Measurements from ENCODE around the gene GARIN5A.
A peak's percentile ranks its signal among the peaks of the same experiment; 100 is the strongest.

The GARIN5A gene

DNA sequence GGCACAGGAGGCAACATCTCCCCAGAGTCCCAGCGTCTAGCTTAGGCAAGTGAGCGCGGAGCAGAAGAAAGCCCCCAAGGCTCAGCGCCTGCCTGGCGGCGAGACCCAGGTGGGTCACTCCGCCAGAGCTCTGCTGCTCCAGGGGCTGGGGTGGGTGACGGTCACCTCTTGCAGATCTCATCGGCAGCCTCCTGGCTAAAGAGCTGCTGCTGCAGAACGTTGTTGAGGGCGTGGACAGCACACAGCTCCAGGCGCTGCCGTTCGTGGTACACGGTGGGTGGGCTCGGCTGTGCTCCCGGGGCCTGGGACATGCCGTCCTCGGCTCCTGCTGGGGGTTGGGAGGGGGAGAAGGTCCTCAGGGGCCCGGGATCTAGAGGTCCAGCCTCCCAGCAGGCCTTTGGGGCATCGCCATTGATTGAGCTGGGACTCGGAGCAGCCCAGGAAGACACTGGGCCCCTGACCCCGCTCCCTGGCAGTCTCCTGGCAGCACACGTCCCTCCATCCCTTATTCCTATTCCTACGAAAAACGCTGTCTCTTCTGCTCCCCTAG lies 33.5 kb upstream of the GARIN5A start:
- no peak for DNase-seq

DNA sequence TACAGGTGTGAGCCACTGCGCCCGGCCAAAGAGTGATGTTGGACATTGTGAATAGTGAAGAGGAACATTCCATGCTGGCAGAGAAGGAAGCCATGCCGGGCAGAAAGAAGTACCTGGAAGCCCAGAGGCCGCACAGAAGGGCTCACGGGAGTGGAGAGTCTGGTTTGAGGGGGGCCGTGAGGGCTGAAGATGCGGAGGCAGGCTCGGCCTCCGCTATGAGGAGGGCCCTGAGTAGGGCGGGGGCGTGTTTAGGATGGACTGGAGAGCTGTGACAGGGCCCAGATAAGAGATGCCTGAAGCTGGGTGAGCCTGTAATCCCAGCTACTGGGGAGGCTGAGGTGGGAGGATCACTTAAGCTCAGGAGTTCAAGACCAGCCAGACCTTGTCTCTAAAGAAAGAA lies 32.7 kb upstream of the GARIN5A start:
- no peak for DNase-seq

DNA sequence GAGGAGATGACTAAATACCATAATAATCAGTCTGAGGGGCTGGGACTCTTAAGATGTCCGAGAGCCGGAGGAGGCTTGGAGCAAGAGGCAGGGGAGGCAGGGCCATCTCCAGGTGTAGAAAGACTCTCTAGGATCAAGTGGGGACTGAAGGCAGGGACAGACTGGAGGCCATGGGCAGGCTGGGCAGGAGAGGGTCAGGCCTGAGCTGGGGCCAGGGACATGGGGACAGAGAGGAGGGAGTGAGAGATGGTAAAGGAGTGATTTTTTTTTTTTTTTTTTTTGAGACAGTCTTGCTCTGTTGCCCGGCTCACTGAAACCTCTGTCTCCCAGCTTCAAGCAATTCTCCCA lies 32.2 kb upstream of the GARIN5A start:
- DNase-seq, result no peak

DNA sequence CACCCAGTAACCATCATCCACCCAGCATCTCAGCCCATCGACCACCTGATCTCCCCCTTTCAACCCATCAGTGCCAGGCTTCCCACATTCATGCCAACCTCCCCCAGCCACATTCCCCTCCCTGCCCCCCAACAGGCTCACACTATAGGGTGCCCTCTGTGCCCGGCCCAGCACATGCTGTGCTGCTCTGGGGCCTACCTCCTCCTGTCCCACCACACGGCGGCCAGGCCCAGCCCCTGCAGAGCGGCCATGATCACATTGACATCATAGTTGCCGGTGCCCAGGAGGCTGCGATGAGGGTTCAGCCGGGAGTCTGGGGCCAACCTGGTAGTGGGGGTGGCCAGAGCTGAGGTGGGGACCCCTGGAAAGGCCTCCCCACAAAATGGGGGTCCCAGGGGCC lies 30.7 kb upstream of the GARIN5A start:
- no peak for DNase-seq

DNA sequence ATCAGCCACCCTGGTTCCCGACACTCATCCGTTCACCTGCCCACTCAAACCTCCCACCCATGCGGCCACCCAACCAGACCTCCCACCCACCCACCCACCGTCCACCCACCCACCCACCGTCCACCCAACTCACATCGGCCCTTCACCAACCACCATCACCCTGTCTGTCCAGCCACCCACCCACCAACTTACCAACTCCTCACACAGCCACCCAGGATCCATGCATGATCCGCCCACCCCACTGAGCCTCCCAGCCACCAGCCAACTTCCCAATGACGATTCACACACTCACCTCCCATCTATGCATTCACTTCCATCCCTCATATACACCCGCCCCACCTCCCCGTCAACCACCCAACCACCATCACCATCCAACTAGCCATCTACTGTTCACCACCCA lies 30.1 kb upstream of the GARIN5A start:
- DNase-seq, result no peak

DNA sequence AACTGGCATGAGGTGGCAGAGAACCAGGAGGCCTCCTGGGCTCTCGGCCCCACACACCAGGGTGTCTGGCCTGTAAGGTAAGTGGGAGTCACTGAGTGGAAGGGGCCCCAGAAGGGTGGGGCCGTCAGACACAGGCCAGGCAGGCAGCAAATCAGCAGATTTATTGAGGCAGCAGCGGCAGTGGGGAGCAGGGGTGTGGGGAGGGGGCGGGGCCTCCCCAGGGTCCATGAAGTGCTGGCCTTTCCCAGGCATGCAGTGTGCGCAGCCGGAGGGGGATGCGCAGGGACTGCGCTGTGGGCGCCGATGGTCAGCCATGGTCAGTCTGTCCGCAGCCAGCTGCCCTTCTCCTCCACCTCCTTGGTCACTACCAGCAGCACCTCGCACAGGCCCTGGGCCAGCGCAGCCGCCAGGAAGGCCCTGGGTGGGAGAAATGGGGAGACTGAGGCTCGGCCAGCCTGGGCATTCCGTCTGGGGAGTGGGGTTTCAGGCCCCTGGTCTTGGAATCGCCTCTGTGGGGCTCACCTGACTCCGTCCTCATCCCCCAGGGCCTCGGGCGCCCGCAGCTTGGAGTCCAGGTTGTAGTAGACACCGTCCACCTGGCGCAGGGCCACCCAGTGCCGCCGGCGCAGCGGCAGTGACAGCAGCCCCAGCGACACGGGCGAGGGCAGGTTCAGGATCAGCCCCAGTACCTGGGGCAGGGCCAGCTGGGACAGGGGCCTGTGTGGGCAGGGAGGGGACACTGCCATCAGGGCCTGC lies 29.4 kb upstream of the GARIN5A start:
- no peak for DNase-seq

DNA sequence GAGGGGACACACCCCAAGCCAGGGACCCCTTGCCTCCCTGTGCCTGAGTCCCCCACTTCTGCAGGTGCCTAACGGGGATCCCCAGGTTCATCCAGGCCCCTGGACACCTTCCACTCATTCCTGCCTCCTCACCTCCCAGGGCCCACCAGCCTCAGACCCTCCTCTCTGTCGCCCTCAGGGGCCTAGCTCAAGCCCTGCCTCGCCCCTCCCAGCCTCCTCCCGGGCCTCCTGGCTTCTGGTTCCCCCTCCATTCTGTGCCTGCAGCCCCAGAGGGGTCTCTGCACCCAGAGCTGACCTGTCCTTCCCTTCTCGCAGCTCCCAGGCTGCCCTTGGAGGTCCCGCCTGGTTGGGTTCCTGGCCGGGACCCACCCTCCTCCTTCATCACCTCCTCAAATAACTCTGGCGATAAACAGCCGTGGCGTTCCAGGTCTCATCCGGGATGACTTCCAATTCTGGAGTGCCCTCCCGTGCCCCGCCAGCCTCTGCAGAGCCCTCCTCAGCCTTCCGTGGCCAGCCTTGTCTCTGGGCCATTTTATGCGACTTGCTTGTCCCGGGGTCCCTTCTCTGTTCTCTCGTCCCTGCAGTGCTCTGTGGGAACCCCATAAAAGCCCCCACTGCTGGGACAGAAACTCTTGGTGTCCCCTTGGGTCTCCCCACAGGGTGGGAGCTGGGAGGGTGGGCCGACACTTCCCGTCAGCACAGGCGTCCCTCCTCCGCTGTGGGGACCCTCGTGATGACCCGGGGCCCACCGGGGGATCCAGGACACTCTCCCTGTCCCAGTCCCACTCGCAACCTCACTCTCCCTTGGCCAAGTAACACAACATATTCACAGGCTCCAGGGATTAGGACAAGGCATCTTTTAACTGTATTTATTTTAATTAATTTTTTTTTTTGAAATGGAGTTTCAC lies 25.2 kb upstream of the GARIN5A start:
- DNase-seq, result no peak

DNA sequence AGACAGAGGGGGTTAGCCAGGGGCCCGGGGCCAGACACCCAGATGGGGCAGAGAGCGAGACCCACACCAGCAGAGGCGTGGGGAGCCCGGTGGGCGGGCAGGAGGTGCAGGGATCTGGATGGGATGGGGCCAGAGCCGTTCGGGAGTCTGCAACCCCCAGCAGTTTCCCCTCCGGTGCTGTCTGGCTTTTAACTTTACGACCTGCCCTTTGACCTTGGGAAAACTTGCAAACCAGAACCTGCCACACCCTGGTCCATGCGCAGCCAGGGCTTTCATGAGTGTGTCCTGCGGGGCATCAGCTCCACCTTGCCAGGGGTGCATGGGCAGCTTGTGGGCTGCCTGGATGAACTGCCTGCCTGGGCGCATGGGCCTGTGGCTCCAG lies 24.5 kb upstream of the GARIN5A start:
- DNase-seq, result no peak

DNA sequence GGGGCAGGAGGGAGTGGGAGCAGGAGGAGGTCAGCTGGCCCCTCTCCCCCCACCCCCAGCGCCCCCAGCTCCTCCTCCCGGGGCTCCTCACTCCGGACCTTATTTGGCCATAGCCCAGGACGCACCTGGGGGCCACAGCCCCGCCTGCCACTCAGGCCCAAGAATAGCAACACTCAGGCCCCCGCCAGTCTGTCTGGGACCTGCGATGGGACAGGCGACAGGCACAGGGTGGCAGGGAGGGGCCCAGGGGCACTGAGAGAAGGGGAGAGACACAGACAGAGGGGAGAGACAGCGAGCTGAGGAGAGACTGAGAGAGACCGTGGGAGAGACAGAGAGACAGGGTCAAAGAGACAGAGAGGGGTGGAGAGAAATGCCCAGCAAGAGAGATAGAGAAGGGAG lies 24.1 kb upstream of the GARIN5A start:
- no peak for DNase-seq

DNA sequence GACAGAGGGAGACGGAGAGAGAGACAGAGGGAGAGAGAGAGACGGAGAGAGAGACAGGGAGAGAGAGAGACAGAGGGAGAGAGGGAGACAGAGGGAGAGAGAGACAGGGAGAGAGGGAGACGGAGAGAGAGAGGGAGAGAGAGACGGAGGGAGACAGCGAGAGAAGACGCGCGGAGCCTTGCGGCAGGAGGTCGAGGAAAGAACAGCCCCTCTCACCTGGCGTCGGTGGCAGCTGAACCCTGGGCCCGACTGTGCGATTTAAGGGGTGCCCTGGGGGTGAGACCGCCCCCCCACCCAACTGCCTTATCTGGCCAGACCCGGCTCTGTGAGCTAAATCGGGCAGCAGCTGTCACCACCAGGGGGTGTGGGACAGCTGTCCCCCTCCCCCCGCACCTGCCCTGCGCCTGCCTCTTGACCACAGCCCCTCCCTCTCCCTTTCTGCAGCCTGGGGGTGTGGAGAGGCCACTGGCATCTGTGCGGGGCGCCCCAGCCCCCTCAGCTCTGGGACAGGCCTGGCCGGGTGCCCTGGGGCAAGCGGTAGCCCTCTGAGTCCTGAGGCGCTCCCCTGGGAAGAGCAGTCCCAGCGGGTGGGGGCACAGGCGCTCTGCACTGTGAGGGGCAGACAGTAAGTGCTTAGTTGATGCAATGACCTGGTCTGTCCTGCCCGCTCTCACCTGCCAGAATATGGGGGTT lies 23.6 kb upstream of the GARIN5A start:
- DNase-seq, result peak; percentile 55

DNA sequence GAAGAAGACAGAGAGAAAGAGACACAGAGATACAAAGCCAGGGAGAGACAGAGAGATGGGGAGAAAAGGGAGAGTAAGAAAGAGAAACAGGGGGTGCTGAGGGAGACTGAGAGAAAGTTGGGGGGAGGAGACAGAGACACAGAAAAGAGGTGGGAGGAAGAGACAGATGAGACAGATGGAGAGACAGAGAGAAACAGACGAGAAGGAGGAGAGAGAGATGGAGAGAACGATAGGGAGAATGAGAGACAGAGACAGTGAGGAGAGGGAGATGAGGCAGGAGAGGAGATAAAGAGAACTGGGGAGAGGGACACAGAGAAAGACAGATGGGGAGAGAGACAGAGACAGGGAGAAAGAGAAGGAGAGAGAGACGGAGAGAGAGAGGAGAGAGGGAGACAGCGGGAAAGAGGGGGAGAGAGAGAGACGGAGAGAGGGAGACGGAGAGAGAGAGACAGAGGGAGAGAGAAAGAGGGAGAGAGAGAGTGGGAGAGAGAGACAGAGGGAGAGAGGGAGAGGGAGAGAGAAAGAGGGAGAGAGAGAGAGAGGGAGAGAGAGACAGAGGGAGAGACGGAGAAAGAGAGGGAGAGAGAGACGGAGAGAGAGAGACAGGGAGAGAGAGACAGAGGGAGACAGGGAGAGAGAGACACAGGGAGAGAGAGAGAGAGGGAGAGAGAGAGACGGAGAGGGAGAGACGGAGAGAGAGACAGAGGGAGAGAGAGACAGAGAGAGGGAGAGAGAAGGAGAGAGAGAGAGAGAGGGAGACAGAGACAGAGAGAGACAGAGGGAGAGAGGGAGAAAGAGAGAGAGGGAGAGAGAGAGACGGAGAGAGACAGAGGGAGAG lies 21.8 kb upstream of the GARIN5A start:
- no peak for DNase-seq

DNA sequence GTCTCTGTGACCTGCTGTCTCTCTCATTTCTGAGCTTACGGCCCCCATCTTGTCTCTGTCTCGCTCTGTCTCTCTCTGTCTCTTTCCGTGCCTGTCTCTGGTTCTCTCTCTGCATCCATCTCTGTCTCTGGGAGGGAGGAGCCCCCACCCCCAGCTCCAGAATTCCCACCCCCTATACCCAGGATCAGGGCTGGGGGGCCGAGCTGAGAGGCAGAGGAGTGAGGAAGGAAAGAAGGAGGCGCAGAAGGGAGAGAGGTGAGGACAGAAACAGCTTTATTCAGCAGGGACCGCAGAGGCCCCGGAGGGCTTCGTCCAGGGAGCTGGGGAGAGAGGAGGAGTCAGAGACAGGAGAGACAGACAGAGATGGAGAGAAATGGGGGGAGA lies 20.4 kb upstream of the GARIN5A start:
- no peak for DNase-seq

DNA sequence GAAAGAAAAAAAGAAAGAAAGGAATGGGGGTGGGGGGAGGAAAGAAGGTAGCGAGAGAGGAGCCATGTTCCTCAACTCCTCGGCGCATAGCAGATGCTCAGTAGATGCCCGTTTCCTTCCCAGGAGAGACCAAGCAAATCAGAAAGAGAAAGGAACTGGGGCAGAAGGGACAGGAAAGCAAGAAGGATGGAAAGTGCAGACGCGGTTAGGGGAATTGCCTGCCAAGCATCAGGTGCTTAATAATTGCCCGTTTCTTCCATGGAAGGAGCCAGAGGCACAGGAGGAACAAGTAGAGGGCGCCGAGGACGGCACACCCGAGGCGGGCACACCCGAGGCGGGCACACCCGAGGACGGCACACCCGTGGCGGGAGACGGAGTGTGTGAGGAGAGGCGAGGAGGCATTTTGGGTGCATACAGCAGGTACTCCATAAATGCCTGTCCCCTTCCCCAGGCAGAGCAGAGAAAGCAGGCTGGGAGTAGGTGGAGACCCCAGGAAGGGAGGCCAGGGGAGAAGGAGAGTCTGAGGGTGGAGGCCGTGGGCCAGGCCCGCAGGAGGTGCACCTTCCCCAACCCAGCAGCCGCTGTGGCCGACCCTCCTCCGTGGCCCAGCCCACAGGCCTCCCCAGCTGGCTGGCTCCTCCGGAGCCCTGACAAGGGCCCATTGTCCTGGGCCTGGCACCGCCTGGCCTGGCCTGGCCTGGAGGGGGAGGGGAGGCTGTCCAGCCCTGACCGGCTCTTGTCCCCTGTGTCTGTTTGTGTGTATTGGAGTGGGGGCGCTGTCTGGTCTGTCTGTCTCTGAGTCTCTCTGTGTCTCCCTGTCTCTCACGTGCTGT lies 19.8 kb upstream of the GARIN5A start:
- no peak for DNase-seq

DNA sequence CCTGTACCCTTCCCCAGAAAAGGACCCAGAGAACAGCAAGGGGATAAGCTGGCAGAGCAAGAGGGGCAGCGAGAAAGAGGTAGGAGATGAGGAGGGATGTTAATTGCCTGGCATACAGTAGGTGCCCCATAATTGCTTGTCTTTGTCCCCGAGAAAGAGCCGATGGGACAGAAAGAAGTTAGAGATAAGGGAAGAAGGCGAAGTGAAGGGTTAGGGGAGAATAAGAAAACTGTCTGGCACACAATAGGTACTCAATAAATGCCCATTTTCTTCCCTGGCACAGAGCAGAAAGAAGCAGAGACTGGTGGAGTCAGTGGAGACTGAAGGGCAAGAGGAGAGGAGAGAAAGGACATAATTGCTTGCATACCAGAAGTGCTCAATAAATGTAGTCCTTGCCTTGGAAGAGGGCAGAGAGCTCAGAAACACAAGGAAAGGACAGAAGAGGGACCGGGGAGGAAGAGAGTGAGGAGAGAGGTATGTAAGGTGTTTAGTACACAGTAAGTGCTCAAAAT lies 18.4 kb upstream of the GARIN5A start:
- DNase-seq, result no peak

DNA sequence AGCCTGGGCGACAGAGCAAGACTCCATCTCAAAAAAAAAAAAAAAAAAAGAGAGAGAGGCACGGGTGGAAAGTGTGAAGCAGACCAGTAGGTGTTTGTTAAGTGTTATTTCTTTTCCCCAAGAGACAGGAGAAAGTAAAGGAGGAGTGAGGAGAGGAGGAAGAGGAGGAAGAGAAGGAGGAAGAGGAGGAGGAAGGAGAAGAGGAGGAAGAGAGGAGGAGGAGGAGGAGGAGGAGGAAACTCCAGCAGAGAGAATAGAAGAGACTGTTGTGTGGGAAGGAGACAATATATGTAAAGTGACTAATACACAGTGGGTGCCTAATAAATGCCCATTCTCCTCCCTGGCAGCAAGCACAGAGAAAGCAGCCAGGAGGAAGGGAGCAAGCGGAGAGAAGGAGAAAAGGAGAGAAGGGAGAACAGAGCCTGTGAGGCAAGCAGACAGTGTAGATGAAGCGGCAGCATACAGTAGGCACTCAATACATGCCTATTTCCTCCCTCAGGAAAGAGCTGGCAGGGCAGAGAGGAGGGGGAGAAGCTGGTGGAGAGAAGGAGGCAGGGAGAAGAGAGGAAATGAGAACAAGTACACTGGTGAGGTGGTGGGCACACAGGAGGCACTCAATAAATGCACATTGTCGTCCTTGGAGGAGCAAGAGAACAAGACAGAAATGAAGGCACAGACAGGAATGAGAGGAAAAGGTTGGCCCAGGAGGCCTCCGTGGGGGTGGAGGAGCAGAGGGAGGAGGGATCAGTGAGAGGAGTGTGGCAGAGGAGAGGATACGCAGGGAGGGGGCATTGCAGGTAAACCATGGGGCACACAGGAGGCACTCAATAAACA lies 17.8 kb upstream of the GARIN5A start:
- DNase-seq, result no peak

DNA sequence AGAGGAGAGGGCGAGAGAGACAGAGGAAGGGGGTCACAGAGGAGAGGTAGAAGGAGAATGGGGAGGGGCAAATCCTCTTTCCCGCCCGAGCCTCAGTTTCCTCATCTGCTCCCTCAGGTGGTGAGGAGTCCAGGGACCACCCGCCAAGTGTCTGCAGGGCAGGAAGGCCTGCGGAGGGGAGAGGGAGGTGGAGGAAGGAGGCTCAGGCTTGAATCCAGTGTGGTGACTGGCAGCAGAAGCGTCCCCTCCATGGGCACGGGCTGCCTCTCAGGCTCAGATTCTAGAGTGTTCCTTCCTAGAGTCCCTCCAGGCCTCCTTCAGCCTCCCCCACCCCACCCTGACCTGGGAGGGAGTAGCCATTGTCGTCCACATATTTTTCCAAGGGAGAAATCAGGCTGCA lies 16.5 kb upstream of the GARIN5A start:
- no peak for DNase-seq

DNA sequence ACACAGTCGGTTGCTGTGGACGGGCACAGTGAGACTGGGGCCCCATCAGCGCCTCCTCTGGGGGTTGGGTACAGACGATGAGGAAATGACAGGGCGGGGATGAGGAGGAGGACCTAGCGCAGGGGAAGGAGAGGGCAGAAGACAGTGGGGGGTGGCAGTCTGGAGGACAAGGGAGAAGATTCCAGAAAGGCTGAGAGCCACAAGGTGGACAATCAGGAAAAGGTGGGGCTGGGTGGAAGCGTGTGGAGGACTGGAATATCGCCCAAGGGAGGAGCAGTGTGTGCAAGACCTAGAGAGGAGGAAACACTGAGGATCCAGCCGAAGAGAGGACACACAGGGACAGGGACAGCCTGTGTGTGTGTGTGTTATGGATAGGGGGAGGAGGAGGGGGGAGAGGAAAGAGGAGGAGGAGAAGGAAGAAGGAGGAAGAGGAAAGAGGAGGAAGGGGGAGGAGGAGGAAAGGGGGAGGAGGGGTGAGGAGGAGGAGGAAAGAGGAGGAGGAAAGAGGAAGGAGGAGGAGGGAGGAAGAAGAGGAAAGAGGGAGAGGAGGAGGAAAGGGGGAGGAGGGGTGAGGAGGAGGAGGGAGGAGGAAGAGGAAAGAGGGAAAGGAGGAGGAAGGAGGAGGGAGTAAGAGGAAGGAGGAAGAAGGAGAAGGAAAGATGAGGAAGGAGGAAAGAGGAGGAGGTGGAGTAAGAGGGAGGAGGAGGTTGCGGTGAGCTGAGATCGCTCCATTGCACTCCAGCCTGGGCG lies 15.8 kb upstream of the GARIN5A start:
- DNase-seq, result no peak

DNA sequence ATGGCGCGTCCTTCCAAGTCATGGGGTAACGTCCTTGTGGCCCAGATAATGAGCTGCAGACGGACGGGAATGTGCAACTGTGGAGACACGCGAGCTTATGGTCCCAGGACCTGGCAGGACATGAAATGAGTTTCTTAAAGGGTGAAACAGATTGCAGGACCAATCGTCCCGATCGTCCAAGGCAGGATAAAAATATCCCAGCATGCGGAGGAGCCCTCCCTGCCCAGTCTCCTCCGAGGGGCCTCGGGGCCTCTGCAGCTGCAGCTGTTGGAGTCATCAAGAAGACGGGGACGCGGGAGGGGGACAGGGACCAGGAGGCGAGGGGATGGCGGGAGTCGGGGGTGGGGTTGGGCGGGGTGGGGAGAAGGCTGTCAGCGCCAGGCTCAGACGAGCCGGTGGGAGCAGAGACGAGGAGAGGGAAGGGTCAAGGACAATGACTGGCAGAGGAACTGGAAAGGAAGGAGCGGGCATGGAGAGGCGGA lies 14.4 kb upstream of the GARIN5A start:
- DNase-seq, result no peak

DNA sequence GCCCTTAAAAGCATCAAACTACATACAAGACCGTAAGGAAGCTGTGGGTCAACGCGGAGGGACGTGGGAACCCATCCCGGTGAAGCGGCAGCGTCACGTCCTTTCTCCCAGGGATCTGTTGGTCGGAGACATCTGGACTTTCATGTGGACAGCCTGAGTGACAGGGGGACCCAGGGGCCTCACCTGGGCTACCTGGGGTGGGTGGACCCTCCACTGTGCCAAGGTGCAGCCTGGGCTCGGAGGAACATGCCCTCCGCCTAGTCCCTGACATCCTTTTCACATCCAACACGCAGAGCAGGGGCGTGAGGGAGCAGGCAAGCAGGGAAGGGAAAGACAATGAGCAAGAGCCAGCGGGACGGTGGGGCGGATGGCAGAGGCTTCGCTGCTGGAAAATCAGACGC lies 13.8 kb upstream of the GARIN5A start:
- DNase-seq, result no peak

Data from right kidney (tissue), 1 donor.